ENCODE results near the gene VAPA. TPM values are rescaled to one million over a fixed set of nuclear protein-coding genes. Genes with fewer than 3 reads are reported as not detected.

Gene VAPA, protein sequence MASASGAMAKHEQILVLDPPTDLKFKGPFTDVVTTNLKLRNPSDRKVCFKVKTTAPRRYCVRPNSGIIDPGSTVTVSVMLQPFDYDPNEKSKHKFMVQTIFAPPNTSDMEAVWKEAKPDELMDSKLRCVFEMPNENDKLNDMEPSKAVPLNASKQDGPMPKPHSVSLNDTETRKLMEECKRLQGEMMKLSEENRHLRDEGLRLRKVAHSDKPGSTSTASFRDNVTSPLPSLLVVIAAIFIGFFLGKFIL
- total RNA-seq (163 TPM in 2 replicates), polyA plus RNA-seq (83.4 and 105 TPM in 2 replicates), polyA minus RNA-seq (99.5 and 102 TPM in 2 replicates), Bru-seq, nascent RNA (percentile 98 among the genes with signal in this experiment), BruChase-seq, experiment 1, labeled RNA remaining after a 6-hour chase (percentile 91 among the genes with signal in this experiment), BruChase-seq, experiment 2, labeled RNA remaining after a 2-hour chase (percentile 93 among the genes with signal in this experiment)
- polyA plus RNA-seq (2011; cell fraction: cytosol; rRNA removed), result 210 and 227 TPM in 2 replicates
- polyA plus RNA-seq (2011; cell fraction: nucleus; rRNA removed), result 108 and 160 TPM in 2 replicates
- 114 and 176 TPM in 2 replicates for polyA plus RNA-seq (2012)
- polyA minus RNA-seq (2011; cell fraction: cytosol; rRNA and poly(A)+ RNA removed), result 183 TPM
- polyA minus RNA-seq (2011; cell fraction: nucleus; rRNA and poly(A)+ RNA removed), result 105 and 121 TPM in 2 replicates
- long read RNA-seq, full-length matches to known transcripts, result 578 of 613 reads
- long read RNA-seq, partial matches to known transcripts, result 3 of 613 reads
- long read RNA-seq, other reads (novel, unspliced or antisense), result 32 of 613 reads

DNA sequence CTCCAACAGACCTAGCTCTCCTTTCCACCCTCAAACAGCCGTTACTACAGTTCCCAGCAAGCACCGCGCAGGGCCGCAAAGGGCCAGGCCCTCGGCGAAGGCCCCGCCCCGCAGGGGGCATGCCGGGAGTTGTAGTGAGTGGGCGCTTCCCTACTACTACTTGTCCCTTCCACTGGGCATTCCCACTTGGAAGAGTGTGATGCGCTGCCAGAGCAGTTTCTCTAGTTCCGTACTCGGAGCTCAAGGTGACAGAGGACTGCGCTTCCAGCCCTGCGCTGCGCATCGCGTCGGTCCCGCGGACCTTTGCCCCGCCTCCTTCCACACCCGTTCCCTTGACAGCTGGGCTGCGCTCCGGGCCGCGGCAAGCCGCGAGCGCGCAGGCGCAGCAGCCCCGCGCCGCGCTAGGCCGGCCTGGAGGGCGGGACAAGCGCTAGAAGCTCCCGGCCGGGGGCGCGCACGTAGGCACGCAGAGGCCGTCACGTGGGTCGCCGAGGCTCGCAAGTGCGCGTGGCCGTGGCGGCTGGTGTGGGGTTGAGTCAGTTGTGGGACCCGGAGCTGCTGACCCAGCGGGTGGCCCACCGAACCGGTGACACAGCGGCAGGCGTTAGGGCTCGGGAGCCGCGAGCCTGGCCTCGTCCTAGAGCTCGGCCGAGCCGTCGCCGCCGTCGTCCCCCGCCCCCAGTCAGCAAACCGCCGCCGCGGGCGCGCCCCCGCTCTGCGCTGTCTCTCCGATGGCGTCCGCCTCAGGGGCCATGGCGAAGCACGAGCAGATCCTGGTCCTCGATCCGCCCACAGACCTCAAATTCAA, at the start of gene VAPA:
Gene VAPA, plus strand, starts transcription at position 491 of the 808 bp plus-strand sequence. Its CDS starts 241 bp downstream, at position 732.
- intact Hi-C loops (cut with micrococcal nuclease), result loop anchor here (1.0 to 2.0 kb wide), 8 partner anchors 36 to 339 kb away; partner anchors contain the start of gene RAB31

More for the DNA sequence above, at the start of gene VAPA:
- H3K4me1 ChIP-seq (ENCODE audit: control insufficient read depth, extremely low read depth, insufficient read depth, low read length), result peaks cover 38% of the 10 kb centered on the region
- H3K9ac ChIP-seq (replicated peaks; ENCODE audit: extremely low read depth, insufficient read depth, low read length), result peak within 1 kb of the TSS; percentile 88
- no peaks in the 10 kb centered on the region for H3K36me3 ChIP-seq (ENCODE audit: control insufficient read depth in 2 of 2, extremely low read depth in 1 of 2, insufficient read depth in 2 of 2, low read length in 2 of 2)
- H2AFZ ChIP-seq (ENCODE audit: low read depth, low read length), result peak within 1 kb of the TSS; percentile 97
- no TSS peak for BruUV-seq (replicated peaks)
- POLR2A ChIA-PET, result interaction anchor here (0.6 kb wide), 1 partner anchor 287 kb away, joined by 4 read pairs; no protein-coding TSS in a partner anchor
- H3K4me3 ChIP-seq (replicated peaks in 1 of 3; ENCODE audit: insufficient read depth in 1 of 3, low read depth in 1 of 3, low read length in 3 of 3), result peak within 1 kb of the TSS; percentile 78 to 99 (median 89)
- no peaks in the 10 kb centered on the region for H3K9me3 ChIP-seq (replicated peaks; ENCODE audit: control insufficient read depth, insufficient read depth, low read length)
- H3K27ac ChIP-seq (ENCODE audit: insufficient read depth, low read depth, low read length), result peak within 1 kb of the TSS; percentile 94
- H3K79me2 ChIP-seq (ENCODE audit: control insufficient read depth, insufficient read depth, low read length), result peaks cover 46% of the 10 kb centered on the region
- no peak for TF ChIP-seq EZH2 (IDR thresholded peaks at IDR 0.05; ENCODE audit: borderline replicate concordance, low read depth, low read length, severe bottlenecking)
- no peak for TF ChIP-seq GATA2 (IDR thresholded peaks at IDR 0.05; ENCODE audit: insufficient read depth, insufficient read length, low read depth, low read length)
- TF ChIP-seq FOS (IDR thresholded peaks at IDR 0.05; ENCODE audit: borderline replicate concordance, insufficient read depth, low read length), result no peak
- peak; percentile 77 for TF ChIP-seq POLR2A (IDR thresholded peaks at IDR 0.05; ENCODE audit: low read depth, low read length)
- TF ChIP-seq POLR2AphosphoS5 (IDR thresholded peaks at IDR 0.05; ENCODE audit: insufficient read depth, low read depth, low read length), result peak; percentile 77
- TF ChIP-seq MAX (IDR thresholded peaks at IDR 0.05; ENCODE audit: insufficient read depth, insufficient read length), result peak; percentile 93
- TF ChIP-seq MYC (IDR thresholded peaks at IDR 0.05; ENCODE audit: low read depth, low read length), result no peak
- no peak for TF ChIP-seq JUN (IDR thresholded peaks at IDR 0.05; ENCODE audit: borderline replicate concordance, insufficient read depth, insufficient read length, low read depth)
- TF ChIP-seq, protein P1, sequence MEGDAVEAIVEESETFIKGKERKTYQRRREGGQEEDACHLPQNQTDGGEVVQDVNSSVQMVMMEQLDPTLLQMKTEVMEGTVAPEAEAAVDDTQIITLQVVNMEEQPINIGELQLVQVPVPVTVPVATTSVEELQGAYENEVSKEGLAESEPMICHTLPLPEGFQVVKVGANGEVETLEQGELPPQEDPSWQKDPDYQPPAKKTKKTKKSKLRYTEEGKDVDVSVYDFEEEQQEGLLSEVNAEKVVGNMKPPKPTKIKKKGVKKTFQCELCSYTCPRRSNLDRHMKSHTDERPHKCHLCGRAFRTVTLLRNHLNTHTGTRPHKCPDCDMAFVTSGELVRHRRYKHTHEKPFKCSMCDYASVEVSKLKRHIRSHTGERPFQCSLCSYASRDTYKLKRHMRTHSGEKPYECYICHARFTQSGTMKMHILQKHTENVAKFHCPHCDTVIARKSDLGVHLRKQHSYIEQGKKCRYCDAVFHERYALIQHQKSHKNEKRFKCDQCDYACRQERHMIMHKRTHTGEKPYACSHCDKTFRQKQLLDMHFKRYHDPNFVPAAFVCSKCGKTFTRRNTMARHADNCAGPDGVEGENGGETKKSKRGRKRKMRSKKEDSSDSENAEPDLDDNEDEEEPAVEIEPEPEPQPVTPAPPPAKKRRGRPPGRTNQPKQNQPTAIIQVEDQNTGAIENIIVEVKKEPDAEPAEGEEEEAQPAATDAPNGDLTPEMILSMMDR (IDR thresholded peaks at IDR 0.05; ENCODE audit: extremely low read depth in 1 of 2, insufficient read depth in 1 of 2, low read depth in 1 of 2, low read length in 2 of 2), result no peak
- DNase-seq (ENCODE audit: low read depth, low spot score) (peak; percentile 99), FAIRE-seq (peak; percentile 84)
- H4K20me1 ChIP-seq (replicated peaks; ENCODE audit: control insufficient read depth, extremely low read depth, insufficient read depth, low read length), result peaks cover 8% of the 10 kb centered on the region
- H3K27me3 ChIP-seq (ENCODE audit: control insufficient read depth in 2 of 2, insufficient read depth in 2 of 2, low read length in 2 of 2), result peaks cover 0 to 1% of the 10 kb centered on the region in 2 experiments
- H3K9me1 ChIP-seq (replicated peaks; ENCODE audit: control insufficient read depth, extremely low read depth, insufficient read depth, low read length), result no peaks in the 10 kb centered on the region
- dilution Hi-C loops (cut with MboI; ENCODE audit: extremely low pct_ligation_motif_present, low sequenced_read_pairs), result no loop called here
- CTCF ChIA-PET, result interaction anchor here (0.8 to 1.4 kb wide), 8 partner anchors 13 to 338 kb away, joined by 3 to 7 read pairs (median 4); no protein-coding TSS in a partner anchor
- H3K4me2 ChIP-seq (ENCODE audit: insufficient read depth, low read length), result peak within 1 kb of the TSS; percentile 99
